Stimulated activated naive CD8-positive, alpha-beta T cell treated with anti-CD3 and anti-CD28 coated beads, Interleukin-15, Interleukin-2, amounts not matched to agents 100 ng/mL and 50 ng/mL, for 24 hours (primary cell): ENCODE measurements around the gene TRIM17.
"Not testable (repeated sequence)": the region's sequence is repeated elsewhere in the genome, so short reads cannot be mapped to it uniquely, and the experiment has no call there.

Experiments
- H3K27ac Mint-ChIP-seq: one replicate; pipeline ENCODE4 v1.8.0; 2021; ENCODE audit warnings: mild to moderate bottlenecking, mixed read lengths
- H3K27me3 Mint-ChIP-seq: one replicate; pipeline ENCODE4 v1.8.0; 2021; ENCODE audit warnings: mixed read lengths
- H3K36me3 Mint-ChIP-seq: one replicate; pipeline ENCODE4 v1.8.0; 2021; ENCODE audit warnings: low read depth, mixed read lengths
- H3K4me1 Mint-ChIP-seq: one replicate; pipeline ENCODE4 v1.8.0; 2021; ENCODE audit warnings: low read depth, mixed read lengths
- H3K4me3 Mint-ChIP-seq: one replicate; pipeline ENCODE4 v1.8.0; 2021; ENCODE audit warnings: mild to moderate bottlenecking, mixed read lengths
- H3K9me3 Mint-ChIP-seq: one replicate; pipeline ENCODE4 v1.8.0; 2021; ENCODE audit warnings: mixed read lengths

Gene TRIM17

GRCh38 chr1:228434689-228435088, 18.0 kb upstream of the TRIM17 start:
- no peak overlapping the region for H3K4me3 Mint-ChIP-seq
- H3K27me3 Mint-ChIP-seq: peaks cover 36% of the 10 kb centered on the region
- H3K9me3 Mint-ChIP-seq: no peaks in the 10 kb centered on the region
- no peaks in the 10 kb centered on the region for H3K4me1 Mint-ChIP-seq
- no peak overlapping the region for H3K27ac Mint-ChIP-seq
- no peaks in the 10 kb centered on the region for H3K36me3 Mint-ChIP-seq

DNA sequence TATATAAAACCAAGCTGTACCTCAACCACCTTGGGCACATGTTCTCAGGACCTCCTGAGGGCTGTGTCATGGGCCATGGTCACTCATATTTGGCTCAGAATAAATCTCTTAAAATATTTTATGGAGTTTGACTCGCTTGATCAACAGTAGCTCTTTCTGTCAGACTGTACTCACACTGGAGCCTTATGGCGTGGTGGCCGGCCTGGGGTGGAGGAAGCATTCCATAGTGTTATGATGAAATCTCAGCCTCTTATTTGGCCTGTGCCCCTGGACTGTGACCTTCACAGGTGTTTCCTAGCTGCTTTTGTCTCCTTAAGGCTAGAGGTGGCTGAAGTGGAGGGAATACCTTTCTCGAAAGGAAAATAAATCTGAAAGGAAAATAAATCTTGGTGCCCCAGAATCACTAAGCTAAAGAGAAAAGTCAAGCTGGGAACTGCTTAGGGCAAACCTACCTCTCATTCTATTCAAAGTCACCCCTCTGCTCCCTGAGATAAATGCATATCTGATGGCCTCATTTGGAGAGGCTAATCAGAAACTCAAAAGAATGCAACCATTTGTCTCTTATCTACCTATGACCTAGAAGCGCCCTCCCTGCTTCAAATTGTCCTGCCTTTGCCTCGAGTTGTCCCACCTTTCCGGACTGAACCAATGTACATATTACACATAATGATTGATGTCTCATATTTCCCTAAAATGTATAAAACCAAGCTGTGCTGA, 16.8 kb upstream of the TRIM17 start:
- not testable (repeated sequence) for H3K36me3 Mint-ChIP-seq, H3K4me3 Mint-ChIP-seq, H3K9me3 Mint-ChIP-seq, H3K27ac Mint-ChIP-seq, H3K4me1 Mint-ChIP-seq
- peaks cover 33% of the 10 kb centered on the region for H3K27me3 Mint-ChIP-seq

GRCh38 chr1:228430243-228430642, 13.6 kb upstream of the TRIM17 start:
- peaks cover 34% of the 10 kb centered on the region for H3K27me3 Mint-ChIP-seq
- no peaks in the 10 kb centered on the region for H3K36me3 Mint-ChIP-seq
- H3K27ac Mint-ChIP-seq: no peak overlapping the region
- no peak overlapping the region for H3K4me3 Mint-ChIP-seq
- H3K4me1 Mint-ChIP-seq: no peaks in the 10 kb centered on the region
- no peaks in the 10 kb centered on the region for H3K9me3 Mint-ChIP-seq

- H3K27ac Mint-ChIP-seq: no peak overlapping the region
- H3K36me3 Mint-ChIP-seq: no peaks in the 10 kb centered on the region
- peaks cover 31% of the 10 kb centered on the region for H3K27me3 Mint-ChIP-seq
- no peak overlapping the region for H3K4me3 Mint-ChIP-seq
- H3K4me1 Mint-ChIP-seq: no peaks in the 10 kb centered on the region
- H3K9me3 Mint-ChIP-seq: no peaks in the 10 kb centered on the region
Observed at GRCh38 chr1:228429698-228430097, 13.0 kb upstream of the TRIM17 start.

DNA sequence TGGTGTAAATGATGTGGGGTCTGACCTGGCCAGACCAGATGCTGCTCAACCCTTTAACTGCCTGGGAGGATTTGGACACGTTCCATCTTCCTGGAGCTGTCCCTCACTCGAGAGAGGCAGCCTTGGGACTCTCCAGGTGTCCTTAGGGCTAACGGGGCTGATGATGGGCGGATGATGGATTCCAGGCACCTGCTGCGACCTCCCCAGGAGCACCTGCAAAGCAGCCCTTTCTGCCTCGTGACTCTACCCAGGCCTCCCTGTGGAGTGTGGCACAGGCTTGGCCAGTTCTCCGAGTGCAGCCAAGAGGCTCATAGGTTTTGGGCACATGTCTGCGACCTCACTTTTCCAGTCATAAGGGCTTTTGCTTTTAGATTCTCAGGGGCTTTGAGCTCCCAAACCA, 12.3 kb upstream of the TRIM17 start:
- Mint-ChIP-seq H3K9me3 (no peaks in the 10 kb centered on the region), H3K4me3 (no peak overlapping the region), H3K27ac (no peak overlapping the region), H3K36me3 (no peaks in the 10 kb centered on the region), H3K27me3 (peaks cover 31% of the 10 kb centered on the region), H3K4me1 (no peaks in the 10 kb centered on the region)

- Mint-ChIP-seq H3K27ac (no peak overlapping the region), H3K9me3 (no peaks in the 10 kb centered on the region), H3K4me3 (no peak overlapping the region), H3K36me3 (no peaks in the 10 kb centered on the region), H3K4me1 (no peaks in the 10 kb centered on the region), H3K27me3 (peaks cover 26% of the 10 kb centered on the region)
Observed at GRCh38 chr1:228428412-228428811, 11.8 kb upstream of the TRIM17 start.

GRCh38 chr1:228426518-228427175, 10.0 kb upstream of the TRIM17 start:
- Mint-ChIP-seq H3K9me3 (no peaks in the 10 kb centered on the region), H3K27me3 (peaks cover 19% of the 10 kb centered on the region), H3K36me3 (no peaks in the 10 kb centered on the region), H3K4me3 (no peak overlapping the region), H3K27ac (no peak overlapping the region), H3K4me1 (no peaks in the 10 kb centered on the region)

DNA sequence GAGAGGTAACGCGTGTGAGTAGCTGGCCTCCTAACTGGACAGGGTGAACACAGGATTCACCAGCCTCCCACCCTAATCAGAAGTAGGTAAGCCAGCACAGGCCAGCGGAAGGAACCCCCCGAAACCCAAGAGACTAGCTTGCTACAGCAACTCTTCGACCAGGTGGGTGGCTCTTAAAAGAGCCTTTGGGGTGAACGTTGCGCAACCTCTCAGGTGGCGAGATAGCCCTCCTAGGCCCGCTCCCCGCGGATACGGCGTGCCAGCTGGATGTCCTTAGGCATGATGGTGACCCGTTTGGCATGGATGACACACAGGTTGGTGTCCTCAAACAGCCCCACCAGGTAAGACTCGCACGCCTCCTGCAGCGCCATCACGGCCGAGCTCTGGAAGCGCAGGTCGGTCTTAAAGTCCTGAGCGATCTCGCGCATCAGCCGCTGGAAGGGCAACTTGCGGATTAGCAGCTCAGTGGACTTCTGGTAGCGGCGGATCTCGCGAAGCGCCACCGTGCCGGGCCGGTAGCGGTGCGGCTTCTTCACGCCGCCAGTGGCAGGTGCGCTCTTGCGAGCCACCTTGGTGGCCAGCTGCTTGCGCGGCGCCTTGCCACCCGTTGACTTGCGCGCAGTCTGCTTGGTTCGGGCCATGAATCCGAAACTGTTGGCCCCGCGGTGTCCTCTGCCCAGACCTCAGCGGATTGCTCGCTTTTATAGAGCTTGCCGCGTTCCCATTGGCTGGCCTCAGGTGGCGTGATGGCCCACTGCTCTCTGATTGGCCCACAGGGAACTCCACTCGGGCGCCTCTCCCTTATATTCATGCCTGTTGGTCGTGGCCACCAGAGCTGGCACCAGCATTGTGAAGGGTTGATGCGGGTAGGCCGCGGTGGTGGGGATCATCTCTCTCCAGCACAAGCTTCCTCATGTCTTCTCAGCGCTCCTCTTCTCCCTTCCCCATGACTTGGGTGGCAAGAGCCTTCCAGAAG, 8.3 kb upstream of the TRIM17 start:
- Mint-ChIP-seq H3K4me3 (no peak overlapping the region), H3K27me3 (peaks cover 14% of the 10 kb centered on the region), H3K4me1 (no peaks in the 10 kb centered on the region), H3K9me3 (no peaks in the 10 kb centered on the region), H3K27ac (no peak overlapping the region), H3K36me3 (no peaks in the 10 kb centered on the region)

GRCh38 chr1:228423404-228424053, 6.9 kb upstream of the TRIM17 start:
- no peak overlapping the region for H3K27ac Mint-ChIP-seq
- peaks cover 13% of the 10 kb centered on the region for H3K27me3 Mint-ChIP-seq
- no peaks in the 10 kb centered on the region for H3K4me1 Mint-ChIP-seq
- H3K4me3 Mint-ChIP-seq: no peak overlapping the region
- H3K9me3 Mint-ChIP-seq: no peaks in the 10 kb centered on the region
- no peaks in the 10 kb centered on the region for H3K36me3 Mint-ChIP-seq

- H3K4me1 Mint-ChIP-seq: peaks cover under 1% of the 10 kb centered on the region
- no peaks in the 10 kb centered on the region for H3K36me3 Mint-ChIP-seq
- peaks cover 11% of the 10 kb centered on the region for H3K27me3 Mint-ChIP-seq
- H3K4me3 Mint-ChIP-seq: no peak overlapping the region
- H3K27ac Mint-ChIP-seq: no peak overlapping the region
- no peaks in the 10 kb centered on the region for H3K9me3 Mint-ChIP-seq
Observed at GRCh38 chr1:228420968-228421826, 4.5 kb upstream of the TRIM17 start.

- H3K27ac Mint-ChIP-seq: no peak overlapping the region
- no peaks in the 10 kb centered on the region for H3K9me3 Mint-ChIP-seq
- H3K36me3 Mint-ChIP-seq: no peaks in the 10 kb centered on the region
- H3K4me3 Mint-ChIP-seq: no peak overlapping the region
- H3K27me3 Mint-ChIP-seq: peaks cover 19% of the 10 kb centered on the region
- peaks cover 11% of the 10 kb centered on the region for H3K4me1 Mint-ChIP-seq
Observed at GRCh38 chr1:228417483-228418203, 982 bp upstream of the TRIM17 start.

DNA sequence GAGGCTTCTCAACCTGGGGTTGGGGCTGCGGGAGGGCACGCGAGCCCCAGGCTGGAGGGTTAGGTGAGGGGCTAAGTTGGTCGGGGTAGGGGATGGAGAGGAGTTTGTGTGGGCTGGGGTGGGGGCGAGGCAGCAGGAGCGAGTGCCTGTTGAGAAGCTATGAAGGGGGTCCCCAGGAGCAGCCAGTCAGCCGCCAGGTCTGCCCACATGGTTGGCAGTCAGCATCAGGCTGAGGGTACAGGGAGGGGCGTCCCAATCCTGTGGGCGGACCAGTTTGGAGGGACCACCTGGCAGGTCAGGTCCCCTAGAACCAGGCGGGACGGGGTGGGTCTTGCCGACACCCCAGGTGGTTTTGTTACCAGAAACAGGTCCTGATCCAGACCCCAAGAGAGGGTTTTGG, 400 bp upstream of the TRIM17 start:
- Mint-ChIP-seq H3K27ac (no peak overlapping the region), H3K9me3 (no peaks in the 10 kb centered on the region)

GRCh38 chr1:228415853-228416216, 826 bp downstream of the TRIM17 start:
- Mint-ChIP-seq H3K4me1 (peaks cover 11% of the 10 kb centered on the region), H3K36me3 (no peaks in the 10 kb centered on the region), H3K9me3 (no peaks in the 10 kb centered on the region), H3K27ac (no peak overlapping the region), H3K27me3 (peaks cover 15% of the 10 kb centered on the region), H3K4me3 (peak overlapping the region; percentile 43)

More for the DNA sequence above, 400 bp upstream of the TRIM17 start:
- H3K36me3 Mint-ChIP-seq: no peaks in the 10 kb centered on the region
- no peak overlapping the region for H3K4me3 Mint-ChIP-seq
- peaks cover 19% of the 10 kb centered on the region for H3K27me3 Mint-ChIP-seq
- peaks cover 11% of the 10 kb centered on the region for H3K4me1 Mint-ChIP-seq
